Type B pancreatic cell (in vitro differentiated cells): Measurements from ENCODE around the gene CTBP2. TPM values are rescaled to one million over a fixed set of nuclear protein-coding genes. Genes with fewer than 3 reads are reported as not detected.

ENCODE experiments used
- DNase-seq: peaks from one replicate; pipeline ENCODE4 v3.0.0; 2021; ENCODE audit warnings: mixed read lengths; ENCODE audit not compliant: unreplicated experiment; ENCODE audit errors: extremely low spot score
- H3K27ac Mint-ChIP-seq: 2 replicates; pipeline ENCODE4 v1.8.0; 2021; ENCODE audit warnings: mild to moderate bottlenecking, mixed read lengths
- H3K27me3 Mint-ChIP-seq: 2 replicates; pipeline ENCODE4 v1.8.0; 2021; ENCODE audit warnings: mixed read lengths
- H3K36me3 Mint-ChIP-seq: 2 replicates; pipeline ENCODE4 v1.8.0; 2021; ENCODE audit warnings: mixed read lengths
- H3K4me1 Mint-ChIP-seq: one replicate; pipeline ENCODE4 v1.8.0; 2021; ENCODE audit warnings: mixed read lengths; ENCODE audit not compliant: unreplicated experiment
- H3K4me3 Mint-ChIP-seq: 2 replicates; pipeline ENCODE4 v1.8.0; 2021; ENCODE audit warnings: mild to moderate bottlenecking, mixed read lengths
- H3K9me3 Mint-ChIP-seq: 2 replicates; pipeline ENCODE4 v1.8.0; 2021; ENCODE audit warnings: mixed read lengths
- CTCF ChIP-seq: fragments of 200-600 bp; sonication (generic); conservative IDR thresholded peaks from 2 replicates; pipeline ENCODE4 v1.5.0; 2021; ENCODE audit warnings: antibody characterized with exemption, mild to moderate bottlenecking
- total RNA-seq: library from RNA; stranded (reverse); gene quantifications from 2 replicates; pipeline ENCODE4 v1.2.1, GENCODE V29; 2021; ENCODE audit warnings: low replicate concordance

CTBP2 gene
- total RNA-seq, 1 donor from 2014 or later, result 113 TPM

- Mint-ChIP-seq H3K27me3 (peaks cover 7% of the 10 kb centered on the region), H3K9me3 (no peaks in the 10 kb centered on the region), H3K4me3 (no peak overlapping the region), H3K27ac (no peak overlapping the region), H3K36me3 (no peaks in the 10 kb centered on the region), H3K4me1 (peaks cover 10% of the 10 kb centered on the region)
- DNase-seq, result peak; percentile 32
- no peak for TF ChIP-seq CTCF
These were observed 9.6 kb upstream of the CTBP2 start for GRCh38 chr10:125169915-125170314.

- Mint-ChIP-seq H3K9me3 (no peaks in the 10 kb centered on the region), H3K27ac (no peak overlapping the region), H3K36me3 (no peaks in the 10 kb centered on the region), H3K4me1 (peaks cover 8% of the 10 kb centered on the region), H3K27me3 (peaks cover 6% of the 10 kb centered on the region), H3K4me3 (no peak overlapping the region)
- no peak for TF ChIP-seq CTCF
- no peak for DNase-seq
These were observed 8.9 kb upstream of the CTBP2 start for GRCh38 chr10:125169279-125169678.

GRCh38 chr10:125166658-125167057 lies 6.3 kb upstream of the CTBP2 start:
- Mint-ChIP-seq H3K4me3 (no peak overlapping the region), H3K27ac (no peak overlapping the region), H3K4me1 (no peaks in the 10 kb centered on the region), H3K27me3 (peaks cover 3% of the 10 kb centered on the region), H3K9me3 (no peaks in the 10 kb centered on the region), H3K36me3 (no peaks in the 10 kb centered on the region)
- TF ChIP-seq CTCF, result no peak
- DNase-seq, result peak; percentile 42

GRCh38 chr10:125165584-125166573 lies 5.5 kb upstream of the CTBP2 start:
- Mint-ChIP-seq H3K36me3 (no peaks in the 10 kb centered on the region), H3K27ac (peak overlapping the region; percentile 30), H3K9me3 (no peaks in the 10 kb centered on the region), H3K4me1 (no peaks in the 10 kb centered on the region), H3K4me3 (no peak overlapping the region), H3K27me3 (peaks cover 3% of the 10 kb centered on the region)
- TF ChIP-seq CTCF, result no peak
- peak; percentile 48 for DNase-seq

GRCh38 chr10:125164421-125164820 lies 4.1 kb upstream of the CTBP2 start:
- Mint-ChIP-seq H3K4me1 (no peaks in the 10 kb centered on the region), H3K36me3 (no peaks in the 10 kb centered on the region), H3K27me3 (no peaks in the 10 kb centered on the region)

More at GRCh38 chr10:125164421-125164820, 4.1 kb upstream of the CTBP2 start:
- Mint-ChIP-seq H3K4me3 (peak overlapping the region; percentile 55), H3K27ac (peak overlapping the region; percentile 29), H3K9me3 (no peaks in the 10 kb centered on the region)
- DNase-seq, result peak; percentile 31
- no peak for TF ChIP-seq CTCF
